HG03025 (cell line): ENCODE data around the gene EZR.

ENCODE experiments used
- ATAC-seq: cut with Tn5 transposase; IDR thresholded peaks from one replicate; pipeline ENCODE4 v1.9.1; 2021; ENCODE audit warnings: mild to moderate bottlenecking, moderate library complexity; ENCODE audit not compliant: unreplicated experiment, low FRiP score

The EZR gene

GRCh38 chr6:158819977-158820622, 932 bp upstream of the EZR start:
- no peak for ATAC-seq

- peak; percentile 22 for ATAC-seq
These were observed 471 bp downstream of the EZR start for GRCh38 chr6:158818581-158819212.

- ATAC-seq, result peak; percentile 33
These were observed 1.2 kb downstream of the EZR start for GRCh38 chr6:158817728-158818580.

- ATAC-seq, result no peak
These were observed 2.1 kb downstream of the EZR start for GRCh38 chr6:158816803-158817727.

- no peak for ATAC-seq
These were observed 2.8 kb downstream of the EZR start for GRCh38 chr6:158816329-158816728.

GRCh38 chr6:158815907-158816306, 3.3 kb downstream of the EZR start:
- ATAC-seq, result no peak

GRCh38 chr6:158815379-158815724, 3.8 kb downstream of the EZR start:
- no peak for ATAC-seq

GRCh38 chr6:158813032-158813431, 6.1 kb downstream of the EZR start:
- no peak for ATAC-seq

- no peak for ATAC-seq
These were observed 6.6 kb downstream of the EZR start for GRCh38 chr6:158812611-158813010.

GRCh38 chr6:158810155-158811095, 8.7 kb downstream of the EZR start:
- no peak for ATAC-seq

GRCh38 chr6:158808941-158809678, 10.1 kb downstream of the EZR start:
- peak; percentile 60 for ATAC-seq

- ATAC-seq, result no peak
These were observed 10.7 kb downstream of the EZR start for GRCh38 chr6:158808442-158808833.

GRCh38 chr6:158807515-158808441, 11.4 kb downstream of the EZR start:
- no peak for ATAC-seq

GRCh38 chr6:158805698-158806377, 13.3 kb downstream of the EZR start:
- no peak for ATAC-seq

- no peak for ATAC-seq
These were observed 15.0 kb downstream of the EZR start for GRCh38 chr6:158804207-158804606.

GRCh38 chr6:158803733-158804143, 15.4 kb downstream of the EZR start:
- ATAC-seq, result peak; percentile 44

- ATAC-seq, result no peak
These were observed 17.4 kb downstream of the EZR start for GRCh38 chr6:158801655-158802294.
